Fibroblast of pulmonary artery (primary cell): ENCODE results near the gene SETD1A.

Experiments used
- DNase-seq: peaks from one replicate; pipeline ENCODE4 v3.0.0-alpha.2; 2010; ENCODE audit warnings: low read depth
- H3K4me3 ChIP-seq: replicated peaks from 2 replicates; pipeline ENCODE4 v1.5.1; 2011; ENCODE audit warnings: low read depth, mild to moderate bottlenecking, control low read depth, low read length, moderate library complexity
- TF ChIP-seq, protein P1 (sequence below): IDR thresholded peaks from 2 replicates; pipeline ENCODE4 v1.5.1; 2011; ENCODE audit warnings: mild to moderate bottlenecking, control low read depth, low read length, inconsistent platforms; ENCODE audit errors: missing control alignments

The SETD1A gene

DNA sequence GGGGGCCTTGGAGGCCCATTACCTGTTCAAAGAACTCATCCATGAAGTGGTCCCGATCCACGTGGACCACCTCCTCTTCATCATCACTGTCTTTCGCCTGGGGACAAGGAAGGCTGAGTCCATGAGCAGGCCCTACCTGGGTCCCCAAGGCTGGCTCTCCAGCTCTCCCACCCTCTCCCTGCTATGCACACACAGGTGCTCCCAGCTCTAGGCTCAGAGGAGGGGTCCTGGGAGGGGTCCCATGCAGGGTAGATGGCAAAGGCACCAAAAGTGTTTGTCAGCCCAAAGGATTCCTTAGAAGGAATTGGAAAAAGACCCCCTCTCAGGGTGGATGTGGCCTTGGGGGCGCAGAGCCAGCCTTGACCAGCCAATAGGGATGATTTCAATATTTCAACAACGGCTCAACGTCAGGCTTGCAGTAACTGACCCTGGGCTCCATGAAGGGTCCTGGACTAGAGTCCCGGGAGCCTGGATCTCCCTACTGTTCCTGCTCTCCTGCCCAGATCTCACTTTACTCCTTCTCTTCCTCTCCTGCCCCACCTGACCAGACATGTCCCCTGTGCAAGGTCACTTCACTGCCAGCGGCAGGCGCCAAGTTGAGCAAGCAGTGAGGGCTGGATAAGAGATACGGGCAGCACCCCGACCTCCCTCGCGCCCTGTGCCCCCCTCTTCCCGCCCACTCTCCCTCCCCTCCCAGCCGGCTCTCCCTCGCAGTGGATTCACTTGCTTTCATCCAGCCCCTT is 44.1 kb downstream of the SETD1A start:
- DNase-seq: no peak
- TF ChIP-seq, protein P1, sequence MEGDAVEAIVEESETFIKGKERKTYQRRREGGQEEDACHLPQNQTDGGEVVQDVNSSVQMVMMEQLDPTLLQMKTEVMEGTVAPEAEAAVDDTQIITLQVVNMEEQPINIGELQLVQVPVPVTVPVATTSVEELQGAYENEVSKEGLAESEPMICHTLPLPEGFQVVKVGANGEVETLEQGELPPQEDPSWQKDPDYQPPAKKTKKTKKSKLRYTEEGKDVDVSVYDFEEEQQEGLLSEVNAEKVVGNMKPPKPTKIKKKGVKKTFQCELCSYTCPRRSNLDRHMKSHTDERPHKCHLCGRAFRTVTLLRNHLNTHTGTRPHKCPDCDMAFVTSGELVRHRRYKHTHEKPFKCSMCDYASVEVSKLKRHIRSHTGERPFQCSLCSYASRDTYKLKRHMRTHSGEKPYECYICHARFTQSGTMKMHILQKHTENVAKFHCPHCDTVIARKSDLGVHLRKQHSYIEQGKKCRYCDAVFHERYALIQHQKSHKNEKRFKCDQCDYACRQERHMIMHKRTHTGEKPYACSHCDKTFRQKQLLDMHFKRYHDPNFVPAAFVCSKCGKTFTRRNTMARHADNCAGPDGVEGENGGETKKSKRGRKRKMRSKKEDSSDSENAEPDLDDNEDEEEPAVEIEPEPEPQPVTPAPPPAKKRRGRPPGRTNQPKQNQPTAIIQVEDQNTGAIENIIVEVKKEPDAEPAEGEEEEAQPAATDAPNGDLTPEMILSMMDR: no peak
- no peak overlapping the region for H3K4me3 ChIP-seq

DNA sequence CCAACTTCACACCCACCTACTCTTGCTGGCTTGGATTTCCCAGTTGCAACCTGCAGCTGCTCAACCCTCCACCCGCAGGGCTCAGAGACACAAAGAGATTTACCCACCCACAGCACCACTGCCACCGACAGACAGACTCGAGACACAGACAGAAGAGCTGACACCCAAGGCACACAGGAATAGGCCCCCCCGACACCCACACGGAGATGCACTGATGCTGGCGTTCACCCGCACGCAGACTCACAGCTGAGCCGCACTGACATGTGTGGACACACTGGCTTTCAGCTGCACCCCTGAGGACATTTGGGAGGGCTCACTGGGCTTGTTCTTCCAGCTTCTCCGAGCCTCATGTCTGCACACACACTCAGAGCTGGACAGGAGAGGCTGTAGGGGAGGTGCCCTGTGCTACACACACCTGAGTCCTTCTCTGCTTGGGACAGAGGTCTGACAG is 44.7 kb downstream of the SETD1A start:
- TF ChIP-seq, protein P1: no peak
- DNase-seq: no peak

DNA sequence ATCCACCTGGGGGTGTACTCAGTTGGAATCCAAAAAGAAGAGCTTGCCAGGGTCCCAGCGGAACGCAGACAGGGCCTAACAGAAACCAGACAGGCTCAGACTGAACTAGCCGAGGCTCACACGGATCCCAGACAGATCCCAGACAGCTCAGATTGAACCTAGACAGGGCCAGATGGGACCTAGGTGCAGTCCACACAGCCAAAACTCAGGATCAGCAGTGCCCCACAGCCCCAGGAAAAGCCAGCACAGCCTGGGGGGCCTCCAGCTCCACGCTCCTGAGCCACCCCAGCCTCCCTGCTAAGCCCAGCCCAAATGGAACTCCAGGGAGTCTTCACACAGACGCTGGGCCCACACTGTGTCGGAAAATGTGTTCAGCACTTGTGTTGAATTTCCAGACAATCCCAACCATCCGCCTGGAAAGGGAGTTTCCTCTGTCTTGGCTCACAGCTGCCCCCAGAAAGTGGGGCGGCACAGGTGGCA is 45.3 kb downstream of the SETD1A start:
- DNase-seq: no peak
- TF ChIP-seq, protein P1: no peak
- H3K4me3 ChIP-seq: no peak overlapping the region

More for the DNA sequence above, 44.7 kb downstream of the SETD1A start:
- H3K4me3 ChIP-seq: no peak overlapping the region

DNA sequence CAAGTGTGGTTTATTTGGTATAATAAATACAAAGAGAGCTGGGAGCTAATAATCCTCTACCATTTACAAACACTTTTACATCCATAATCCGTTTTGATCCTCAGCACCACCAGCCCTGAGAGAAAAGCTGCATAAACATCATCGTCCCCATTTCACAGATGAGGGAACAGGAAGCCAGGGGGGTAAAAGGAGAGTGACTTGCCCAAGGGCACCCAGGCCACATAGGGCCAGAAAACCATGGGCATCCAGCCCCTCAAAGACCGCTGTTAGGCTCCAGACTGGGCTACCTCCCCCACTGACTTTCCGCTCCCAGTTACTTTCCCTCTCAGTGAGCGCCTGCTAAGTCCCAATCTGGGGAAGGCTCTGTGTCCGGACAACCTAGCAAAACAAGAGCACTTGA is 46.2 kb downstream of the SETD1A start:
- DNase-seq: no peak
- TF ChIP-seq, protein P1: no peak
- no peak overlapping the region for H3K4me3 ChIP-seq

DNA sequence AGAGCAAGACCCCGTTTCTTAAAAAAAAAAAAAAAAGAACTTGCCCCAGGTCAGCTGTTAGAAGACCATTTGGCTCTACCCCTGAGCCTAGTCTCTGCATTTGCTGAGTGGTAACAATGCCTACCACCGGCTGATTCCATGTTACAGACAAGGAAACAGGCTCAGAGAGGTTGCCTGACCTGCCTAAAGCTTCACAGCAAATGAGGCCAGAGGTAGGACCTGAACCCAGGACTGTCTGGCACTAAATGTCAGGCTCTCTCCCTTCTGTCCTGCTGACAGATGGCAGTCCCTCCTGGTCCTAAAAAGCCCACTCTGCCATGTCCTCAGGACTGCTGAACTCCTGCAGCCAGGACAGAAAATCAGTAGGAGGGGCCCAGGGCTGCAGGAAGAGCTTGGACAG is 47.1 kb downstream of the SETD1A start:
- no peak overlapping the region for H3K4me3 ChIP-seq
- no peak for DNase-seq
- TF ChIP-seq, protein P1: no peak

DNA sequence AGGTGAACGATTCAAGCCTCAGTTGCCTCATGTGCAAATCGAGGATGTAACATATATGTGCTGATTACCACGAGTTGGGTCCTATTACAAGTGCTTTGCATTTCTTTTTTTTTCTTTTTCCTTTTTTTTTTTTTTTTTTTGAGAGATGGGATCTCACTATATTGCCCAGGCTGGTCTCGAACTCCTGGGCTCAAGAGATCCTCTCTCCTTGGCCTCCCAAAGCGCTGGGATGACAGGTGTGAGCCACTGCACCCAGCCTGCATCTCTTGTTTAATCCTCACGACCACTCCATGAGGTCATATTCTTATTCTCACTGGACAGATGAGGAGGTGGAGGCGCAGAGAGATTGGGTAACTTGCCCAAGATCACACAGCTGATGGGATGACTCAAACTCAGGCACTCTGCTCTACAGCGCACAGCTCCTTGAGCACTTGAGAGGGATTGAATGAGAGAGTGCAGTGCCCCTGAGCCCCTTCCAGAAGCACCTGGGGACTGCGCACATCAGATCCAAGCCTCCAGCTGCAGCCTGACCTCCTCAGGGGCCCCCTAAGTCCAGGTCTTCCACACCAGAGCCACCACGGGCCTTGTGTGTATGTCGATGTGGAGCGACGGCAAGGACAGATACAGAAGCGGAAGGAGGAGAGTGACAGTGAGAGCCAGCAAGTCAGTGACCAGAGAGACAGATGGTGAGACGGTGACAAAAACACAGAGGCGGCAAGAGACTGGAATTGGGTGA is 48.0 kb downstream of the SETD1A start:
- TF ChIP-seq, protein P1: no peak
- no peak overlapping the region for H3K4me3 ChIP-seq
- no peak for DNase-seq
